ENCODE data around the gene ANTXR1. TPM values are rescaled to one million over a fixed set of nuclear protein-coding genes. Genes with fewer than 3 reads are reported as not detected.

Gene ANTXR1
- total and polyA plus RNA-seq, 2 of the 8 experiments (the other 6 are each of a cell fraction or from before 2014, with no cell fraction given), result 15.8 to 44.3 TPM

- H3K56ac ChIP-seq (replicated peaks; ENCODE audit: insufficient read length, low read depth, low read length), result no peak overlapping the region
- H2AFZ ChIP-seq (ENCODE audit: low read length), result no peak overlapping the region
- no peaks in the 10 kb centered on the region; a peak in 1 of 8 replicates for H3K36me3 ChIP-seq (ENCODE audit: control insufficient read depth in 2 of 4, insufficient read depth in 4 of 4, low read length in 3 of 4)
- no peak overlapping the region for H3K4me3 ChIP-seq (ENCODE audit: extremely low read depth in 1 of 4, insufficient read depth in 2 of 4, low read depth in 3 of 4, low read length in 4 of 4)
- H3K4me1 ChIP-seq (replicated peaks in 1 of 4; ENCODE audit: control insufficient read depth in 3 of 4, insufficient read depth in 4 of 4, low read length in 3 of 4), result peaks cover 0 to 6% (median 2%) of the 10 kb centered on the region in 4 experiments; a peak in 2 of 7 replicates
- no peaks in the 10 kb centered on the region for H3K79me2 ChIP-seq (ENCODE audit: control insufficient read depth in 1 of 2, insufficient read depth in 2 of 2, low read length in 2 of 2)
- H3K14ac ChIP-seq (ENCODE audit: insufficient read length), result no peak overlapping the region
- H2BK20ac ChIP-seq (ENCODE audit: low read length), result no peak overlapping the region
- H2BK12ac ChIP-seq (ENCODE audit: low read depth, low read length), result no peak overlapping the region
- no peak overlapping the region for H4K91ac ChIP-seq (replicated peaks; ENCODE audit: insufficient read length, low read length)
- H2AK5ac ChIP-seq (ENCODE audit: low read depth, low read length), result no peak overlapping the region
- FAIRE-seq (no peak), DNase-seq (ENCODE audit: low read depth in 1 of 2, low spot score in 2 of 2) (no peak)
- WGBS, 2 experiments (ENCODE audit: extremely low coverage in 1 of 2, insufficient coverage in 1 of 2, insufficient read length in 1 of 2, insufficient replicate concordance in 2 of 2, low coverage in 1 of 2, low lambda C conversion rate in 2 of 2, missing lambda C conversion rate in 1 of 2), result 95% methylated on average over 3 of the region's 3 CpGs; no CpG with 5 or more reads in 1 of the 2 experiments
- no peak overlapping the region for H3K4ac ChIP-seq (replicated peaks; ENCODE audit: insufficient read length, low read depth, low read length)
- no peak overlapping the region for H2BK120ac ChIP-seq (replicated peaks; ENCODE audit: low read depth, low read length)
- ChIA-PET POLR2A (ENCODE audit: partially characterized antibody) (no interaction called here), CTCF (ENCODE audit: partially characterized antibody) (interaction anchor here (1.0 to 2.5 kb wide), 4 partner anchors 16 to 149 kb away, joined by 3 to 11 read pairs (median 3); no protein-coding TSS in a partner anchor)
- H3K18ac ChIP-seq (ENCODE audit: extremely low read depth, low read length), result no peak overlapping the region
- H3K9ac ChIP-seq (replicated peaks in 1 of 4; ENCODE audit: extremely low read depth in 1 of 4, low read depth in 3 of 4, low read length in 3 of 4), result no peak overlapping the region
- H4K20me1 ChIP-seq (replicated peaks in 1 of 2; ENCODE audit: control insufficient read depth in 1 of 2, insufficient read depth in 2 of 2, low read length in 2 of 2), result no peaks in the 10 kb centered on the region
- no peaks in the 10 kb centered on the region for H3K79me1 ChIP-seq (ENCODE audit: low read depth, low read length)
- no peak overlapping the region for H4K8ac ChIP-seq (ENCODE audit: extremely low read depth, insufficient read depth, low read length)
- H3K27me3 ChIP-seq (replicated peaks in 1 of 4; ENCODE audit: control insufficient read depth in 3 of 4, extremely low read depth in 1 of 4, insufficient read depth in 3 of 4, low read length in 3 of 4), result no peaks in the 10 kb centered on the region
- H3K23me2 ChIP-seq (ENCODE audit: low read depth, low read length), result no peaks in the 10 kb centered on the region
- no peaks in the 10 kb centered on the region for H3K9me3 ChIP-seq (ENCODE audit: insufficient read depth in 2 of 2, low read depth in 1 of 2, low read length in 1 of 2)
- H3K4me2 ChIP-seq (ENCODE audit: insufficient read depth in 1 of 2, low read depth in 2 of 2, low read length in 2 of 2), result no peak overlapping the region
- H4K5ac ChIP-seq (ENCODE audit: insufficient read length, low read depth, low read length), result no peak overlapping the region
- H3K23ac ChIP-seq (ENCODE audit: insufficient read length), result no peak overlapping the region
- H3K27ac ChIP-seq (ENCODE audit: low read depth, low read length), result no peak overlapping the region
- H2BK15ac ChIP-seq (ENCODE audit: low read length), result no peak overlapping the region
- no peak overlapping the region for H2BK5ac ChIP-seq (ENCODE audit: low read depth, low read length)
- no peak for TF ChIP-seq ZNF274 (IDR thresholded peaks at IDR 0.05; ENCODE audit: borderline replicate concordance, extremely low read depth, low read length)
- TF ChIP-seq KDM1A (IDR thresholded peaks at IDR 0.05; ENCODE audit: borderline replicate concordance, low read length), result no peak
- TF ChIP-seq GTF2F1 (IDR thresholded peaks at IDR 0.05; ENCODE audit: borderline replicate concordance, low read depth, low read length), result no peak
- no peak for TF ChIP-seq NRF1 (IDR thresholded peaks at IDR 0.05; ENCODE audit: low read depth, low read length)
- TF ChIP-seq BCL11A (IDR thresholded peaks at IDR 0.05; ENCODE audit: low read depth in 2 of 2, low read length in 2 of 2), result no peak
- no peak for TF ChIP-seq RNF2 (IDR thresholded peaks at IDR 0.05; ENCODE audit: borderline replicate concordance, low read depth, low read length, missing control alignments, poor library complexity, severe bottlenecking)
- no peak for TF ChIP-seq PHF8 (conservative IDR thresholded peaks at IDR 0.05; ENCODE audit: low read depth, low read length)
- TF ChIP-seq HDAC2 (IDR thresholded peaks at IDR 0.05; ENCODE audit: borderline replicate concordance in 1 of 2, low read depth in 2 of 2, low read length in 2 of 2), result no peak
- TF ChIP-seq CEBPB (IDR thresholded peaks at IDR 0.05; ENCODE audit: low read depth, low read length), result no peak
- no peak for TF ChIP-seq MAFK (IDR thresholded peaks at IDR 0.05; ENCODE audit: low read depth, low read length)
- TF ChIP-seq SIN3A (conservative IDR thresholded peaks at IDR 0.05 in 1 of 2, IDR thresholded peaks at IDR 0.05 in 1 of 2; ENCODE audit: low read depth in 1 of 2, low read length in 2 of 2), result no peak
- no peak for TF ChIP-seq KDM4A (IDR thresholded peaks at IDR 0.05; ENCODE audit: low read depth, low read length, severe bottlenecking)
- no peak for TF ChIP-seq CTBP2 (IDR thresholded peaks at IDR 0.05; ENCODE audit: borderline replicate concordance, insufficient read depth, insufficient read length, low read length)
These were observed 144.5 kb downstream of the ANTXR1 start for GRCh38 chr2:69157441-69157840.

Measured in H1 (cell line).